Aorta (tissue), 5 donors: ENCODE results near the gene ULK3. TPM values are rescaled to one million over a fixed set of nuclear protein-coding genes. Genes with fewer than 3 reads are reported as not detected.

Experiments
- ATAC-seq: fragments of 200-7000 bp; cut with Tn5 transposase; one replicate; pipeline ENCODE4 v1.9.1; 2022; ENCODE audit warnings: moderate library complexity; ENCODE audit not compliant: low FRiP score
- DNase-seq, 2 donors: peaks; one replicate each; pipeline ENCODE4 v3.0.0-alpha.2; 2020
- H3K27ac ChIP-seq, 2 donors: one replicate each; pipeline ENCODE4 v1.5.1; 2013; ENCODE audit warnings: low read length in 2 of 2, mild to moderate bottlenecking in 2 of 2, moderate library complexity in 2 of 2, control low read depth in 1 of 2, inconsistent platforms in 1 of 2, low read depth in 1 of 2
- H3K27me3 ChIP-seq, 2 donors: one replicate each; pipeline ENCODE4 v1.6.1; 2013; ENCODE audit warnings: control low read depth in 1 of 2, low read length in 1 of 2, mild to moderate bottlenecking in 1 of 2, moderate library complexity in 1 of 2; ENCODE audit not compliant: insufficient read depth in 2 of 2, control insufficient read depth in 1 of 2
- H3K36me3 ChIP-seq, 2 donors: one replicate each; pipeline ENCODE4 v1.6.1; 2013; ENCODE audit warnings: control low read depth in 1 of 2, low read length in 1 of 2, mild to moderate bottlenecking in 1 of 2; ENCODE audit not compliant: insufficient read depth in 2 of 2, control insufficient read depth in 1 of 2
- H3K4me1 ChIP-seq, 2 donors: one replicate each; pipeline ENCODE4 v1.6.1; 2013; ENCODE audit warnings: low read length in 2 of 2, control low read depth in 1 of 2, mild to moderate bottlenecking in 1 of 2, moderate library complexity in 1 of 2; ENCODE audit not compliant: insufficient read depth in 2 of 2, control insufficient read depth in 1 of 2
- H3K4me3 ChIP-seq, 2 donors: one replicate each; pipeline ENCODE4 v1.5.1; 2013; ENCODE audit warnings: low read length in 2 of 2, control low read depth in 1 of 2, mild to moderate bottlenecking in 1 of 2
- H3K9me3 ChIP-seq: one replicate; pipeline ENCODE4 v1.6.1; 2013; ENCODE audit warnings: mild to moderate bottlenecking, low read length; ENCODE audit not compliant: control insufficient read depth
- WGBS, 2 donors: extraction: QIAGEN DNeasy Blood & Tissue Kit; methylation state at CpG; one replicate each; pipeline ENCODE4 v1.1.7; 2013; 5-methylcytosine and 5-hydroxymethylcytosine counted together
- intact Hi-C, 2 donors: fragments of 100-400 bp; cut with DNase I; formaldehyde crosslinking; loops; one replicate each; pipeline versions ENCODE4 v1.14.2 to v1.15.0; 2022
- polyA plus RNA-seq, 2 donors: library from polyadenylated mRNA; stranded (reverse); fragments of 200-250 nt; gene quantifications; one replicate each; pipeline ENCODE4 v1.2.3, GENCODE V29; 2013
- total RNA-seq, 2 donors: library from RNA; stranded (reverse); fragmentation: NEBNext Ultra II Directional; extraction: Animal tissue kit (Norgen Biotek cat#: 25700); gene quantifications; one replicate each; pipeline ENCODE4 v1.2.1, GENCODE V29; 2021
- donor health status: healthy with polysubstance abuse.
- donor health status: Bipolar disorder and iron deficiency.
- donor health status: DM: no; HTN: no; CAD: no.
- donor health status: DM: no; HTN: no; CAD: no.
- donor health status: DM: yes; HTN: yes; CAD: no.

The ULK3 gene
- total and polyA plus RNA-seq, 4 donors, result 17.7 to 43.6 (median 25.5) TPM

GRCh38 chr15:74850393-74850792 lies 7.4 kb upstream of the ULK3 start:
- Histone ChIP-seq H3K4me3 (no peak overlapping the region), H3K4me1 (no peaks in the 10 kb centered on the region), H3K36me3 (peaks cover 0 to 14% of the 10 kb centered on the region in 2 donors), H3K9me3 (no peaks in the 10 kb centered on the region), H3K27me3 (no peaks in the 10 kb centered on the region), H3K27ac (no peak overlapping the region)
- 96 to 97% methylated on average over 4 of the region's 4 CpGs for WGBS, 2 donors
- DNase-seq, result no peak
- ATAC-seq, result no peak
- intact Hi-C loops, result no loop called here

GRCh38 chr15:74847432-74847831 lies 4.5 kb upstream of the ULK3 start:
- H3K36me3 ChIP-seq, result peaks cover 0 to 13% of the 10 kb centered on the region in 2 donors
- DNase-seq (no peak), ATAC-seq (no peak)
- no peak overlapping the region for H3K4me3 ChIP-seq
- H3K9me3 ChIP-seq, result no peaks in the 10 kb centered on the region
- intact Hi-C loops, result loop anchor here in 1 of 2 donors (10.0 kb wide), 1 partner anchor 47 kb away; the partner anchor contains the start of gene MPI
- H3K27ac ChIP-seq, result no peak overlapping the region
- H3K4me1 ChIP-seq, result no peaks in the 10 kb centered on the region
- H3K27me3 ChIP-seq, result no peaks in the 10 kb centered on the region
- WGBS, 2 donors, result 52 to 63% methylated on average over 3 of the region's 3 CpGs

GRCh38 chr15:74845581-74845980 lies 2.6 kb upstream of the ULK3 start:
- H3K9me3 ChIP-seq, result no peaks in the 10 kb centered on the region
- intact Hi-C loops, result loop anchor here in 1 of 2 donors (10.0 kb wide), 1 partner anchor 49 kb away; the partner anchor contains the start of gene MPI
- peaks cover 0 to 7% of the 10 kb centered on the region in 2 donors for H3K36me3 ChIP-seq
- no peak for DNase-seq
- no peaks in the 10 kb centered on the region for H3K4me1 ChIP-seq
- no peak overlapping the region for H3K4me3 ChIP-seq
- no peak overlapping the region for H3K27ac ChIP-seq
- WGBS, 2 donors, result 87 to 89% methylated on average over 4 of the region's 4 CpGs
- no peaks in the 10 kb centered on the region for H3K27me3 ChIP-seq
- no peak for ATAC-seq

GRCh38 chr15:74845208-74845568 lies 2.2 kb upstream of the ULK3 start:
- Histone ChIP-seq H3K9me3 (no peaks in the 10 kb centered on the region), H3K4me3 (no peak overlapping the region), H3K27ac (no peak overlapping the region), H3K27me3 (no peaks in the 10 kb centered on the region), H3K4me1 (no peaks in the 10 kb centered on the region), H3K36me3 (peaks cover 0 to 5% of the 10 kb centered on the region in 2 donors)
- DNase-seq (no peak), ATAC-seq (no peak)
- WGBS, 2 donors, result 78 to 79% methylated on average over 5 of the region's 5 CpGs
- intact Hi-C loops, result loop anchor here in 1 of 2 donors (10.0 kb wide), 1 partner anchor 50 kb away; the partner anchor contains the start of gene MPI

GRCh38 chr15:74844319-74845207 lies 1.6 kb upstream of the ULK3 start:
- Histone ChIP-seq H3K9me3 (no peaks in the 10 kb centered on the region), H3K27ac (no peak overlapping the region), H3K4me1 (no peaks in the 10 kb centered on the region), H3K4me3 (no peak overlapping the region), H3K27me3 (no peaks in the 10 kb centered on the region), H3K36me3 (peaks cover 0 to 4% of the 10 kb centered on the region in 2 donors)
- WGBS, 2 donors, result 77 to 78% methylated on average over 12 of the region's 12 CpGs
- DNase-seq, result no peak
- intact Hi-C loops, result loop anchor here (5.0 to 10.0 kb wide), 3 partner anchors 50 to 93 kb away; partner anchors contain the start of genes COX5A (in 1 of the 2) and MPI (in 1 of the 2)
- ATAC-seq, result no peak

GRCh38 chr15:74843891-74844299 lies 939 bp upstream of the ULK3 start:
- Histone ChIP-seq H3K36me3 (peaks cover 0 to 4% of the 10 kb centered on the region in 2 donors), H3K4me1 (no peaks in the 10 kb centered on the region), H3K27ac (no peak overlapping the region), H3K4me3 (no peak overlapping the region), H3K9me3 (no peaks in the 10 kb centered on the region), H3K27me3 (no peaks in the 10 kb centered on the region)
- no peak for ATAC-seq
- WGBS, 2 donors, result 69 to 71% methylated on average over 12 of the region's 12 CpGs
- intact Hi-C loops, result loop anchor here (5.0 to 10.0 kb wide), 3 partner anchors 51 to 93 kb away; partner anchors contain the start of genes COX5A (in 1 of the 2) and MPI (in 1 of the 2)
- peak in 1 of 2 donors; percentile 63 for DNase-seq

- ATAC-seq (no peak), DNase-seq (no peak)
- Histone ChIP-seq H3K27ac (peak overlapping the region in 1 of 2 donors; percentile 61), H3K4me3 (peak overlapping the region; percentile 6 to 29), H3K9me3 (no peaks in the 10 kb centered on the region), H3K4me1 (no peaks in the 10 kb centered on the region), H3K27me3 (no peaks in the 10 kb centered on the region), H3K36me3 (peaks cover 0 to 4% of the 10 kb centered on the region in 2 donors)
- 19 to 21% methylated on average over 18 of the region's 18 CpGs for WGBS, 2 donors
- intact Hi-C loops, result loop anchor here (5.0 to 10.0 kb wide), 3 partner anchors 51 to 94 kb away; partner anchors contain the start of genes COX5A (in 1 of the 2) and MPI (in 1 of the 2)
Observed at GRCh38 chr15:74843445-74843828, 481 bp upstream of the ULK3 start.

- intact Hi-C loops, result loop anchor here (5.0 to 10.0 kb wide), 3 partner anchors 53 to 95 kb away; partner anchors contain the start of genes COX5A (in 1 of the 2) and MPI (in 1 of the 2)
- Histone ChIP-seq H3K36me3 (peaks cover 0 to 2% of the 10 kb centered on the region in 2 donors), H3K4me1 (no peaks in the 10 kb centered on the region), H3K9me3 (no peaks in the 10 kb centered on the region), H3K27ac (no peak overlapping the region), H3K4me3 (no peak overlapping the region), H3K27me3 (no peaks in the 10 kb centered on the region)
- ATAC-seq, result no peak
- WGBS, 2 donors, result 81 to 82% methylated on average over 14 of the region's 14 CpGs
- no peak for DNase-seq
Observed at GRCh38 chr15:74841891-74842373, 1.0 kb downstream of the ULK3 start.
